OCI-LY1 (cell line): ENCODE data around the gene ABHD17B.

Experiments used
- H2AFZ ChIP-seq: fragments of 200-600 bp; sonication (generic), shearing (Covaris generic); 2 replicates; pipeline ENCODE4 v1.6.0; 2014; ENCODE audit warnings: antibody characterized with exemption, mild to moderate bottlenecking, low read length
- H3F3A ChIP-seq: fragments of 200-600 bp; sonication (generic), shearing (Covaris generic); 2 replicates; pipeline ENCODE4 v1.6.0; 2014; ENCODE audit warnings: mild to moderate bottlenecking, antibody characterized with exemption, low read length, moderate library complexity; ENCODE audit not compliant: insufficient read depth
- H3K27ac ChIP-seq: fragments of 200-600 bp; sonication (generic); 2 replicates; pipeline ENCODE4 v1.5.1; 2014; ENCODE audit warnings: low read length, mixed run types, mild to moderate bottlenecking, low read depth; ENCODE audit not compliant: poor library complexity, severe bottlenecking
- H3K27me3 ChIP-seq: fragments of 200-600 bp; sonication (generic); 2 replicates; pipeline ENCODE4 v1.6.0; 2014; ENCODE audit warnings: antibody characterized with exemption, mild to moderate bottlenecking, low read length, moderate library complexity; ENCODE audit not compliant: insufficient read depth
- H3K36me3 ChIP-seq: fragments of 200-600 bp; sonication (generic); 2 replicates; pipeline ENCODE4 v1.6.1; 2014; ENCODE audit warnings: mild to moderate bottlenecking, antibody characterized with exemption, low read length, moderate library complexity, mixed read lengths; ENCODE audit not compliant: insufficient read depth
- H3K4me1 ChIP-seq: fragments of 200-600 bp; sonication (generic); 2 replicates; pipeline ENCODE4 v1.5.1; 2014; ENCODE audit warnings: mild to moderate bottlenecking, low read length, moderate library complexity; ENCODE audit not compliant: insufficient read depth, severe bottlenecking
- H3K4me2 ChIP-seq: fragments of 200-600 bp; sonication (generic), shearing (Covaris generic); 2 replicates; pipeline ENCODE4 v1.6.1; 2014; ENCODE audit warnings: low read length
- H3K4me3 ChIP-seq: fragments of 200-600 bp; sonication (generic); 2 replicates; pipeline ENCODE4 v1.5.1; 2014; ENCODE audit warnings: low read length, low read depth, mild to moderate bottlenecking, mixed read lengths; ENCODE audit not compliant: poor library complexity, severe bottlenecking
- H3K79me2 ChIP-seq: fragments of 200-600 bp; shearing (Covaris generic); 2 replicates; pipeline ENCODE4 v1.6.1; 2016; ENCODE audit warnings: mixed run types, low read length, mixed read lengths; ENCODE audit not compliant: insufficient read depth
- H3K9ac ChIP-seq: fragments of 200-600 bp; sonication (generic), shearing (Covaris generic); 2 replicates; pipeline ENCODE4 v1.6.1; 2014; ENCODE audit warnings: mild to moderate bottlenecking, low read length, mixed read lengths
- H3K9me2 ChIP-seq: fragments of 200-600 bp; sonication (generic), shearing (Covaris generic); 2 replicates; pipeline ENCODE4 v1.6.1; 2014; ENCODE audit warnings: low read depth, mild to moderate bottlenecking, low read length, mixed read lengths
- H3K9me3 ChIP-seq: fragments of 200-600 bp; shearing (Covaris generic); 2 replicates; pipeline ENCODE4 v1.6.1; 2014; ENCODE audit warnings: low read length, mixed read lengths
- H4K20me1 ChIP-seq: fragments of 200-600 bp; sonication (generic), shearing (Covaris generic); 2 replicates; pipeline ENCODE4 v1.6.0; 2016; ENCODE audit warnings: mild to moderate bottlenecking, low read length; ENCODE audit not compliant: insufficient read depth
- CTCF ChIP-seq: fragments of 200-600 bp; sonication (generic), shearing (Covaris generic); IDR thresholded peaks from 2 replicates; pipeline ENCODE4 v1.5.1; 2017; ENCODE audit warnings: mild to moderate bottlenecking, antibody characterized with exemption, low read length, moderate library complexity, mixed read lengths
- EZH2 ChIP-seq: fragments of 200-600 bp; sonication (generic), shearing (Covaris generic); IDR thresholded peaks from 2 replicates; pipeline ENCODE4 v1.8.0; 2017; ENCODE audit warnings: borderline replicate concordance, mixed run types, mild to moderate bottlenecking, antibody characterized with exemption, low read length, moderate library complexity, mixed read lengths

ABHD17B gene

GRCh38 chr9:71911908-71912335 lies 929 bp upstream of the ABHD17B start:
- peak overlapping the region; percentile 80 for H3K4me2 ChIP-seq
- no peak for TF ChIP-seq EZH2
- no peak for TF ChIP-seq CTCF
- peak overlapping the region; percentile 74 for H3K27ac ChIP-seq
- no peaks in the 10 kb centered on the region for H3K9me3 ChIP-seq
- no peaks in the 10 kb centered on the region for H3K27me3 ChIP-seq
- H3K9ac ChIP-seq, result peak overlapping the region; percentile 83
- peak overlapping the region; percentile 83 for H3K4me3 ChIP-seq
- H2AFZ ChIP-seq, result no peak overlapping the region
- H3K9me2 ChIP-seq, result no peaks in the 10 kb centered on the region
- no peaks in the 10 kb centered on the region for H3F3A ChIP-seq
- H3K36me3 ChIP-seq, result no peaks in the 10 kb centered on the region
- H3K4me1 ChIP-seq, result peaks cover 43% of the 10 kb centered on the region
- H3K79me2 ChIP-seq, result peaks cover 82% of the 10 kb centered on the region
- no peaks in the 10 kb centered on the region for H4K20me1 ChIP-seq

GRCh38 chr9:71910650-71911060 lies 338 bp downstream of the ABHD17B start:
- H3K27ac ChIP-seq, result peak overlapping the region; percentile 61
- no peaks in the 10 kb centered on the region for H4K20me1 ChIP-seq
- H3K79me2 ChIP-seq, result peaks cover 83% of the 10 kb centered on the region
- H3K27me3 ChIP-seq, result no peaks in the 10 kb centered on the region
- H3F3A ChIP-seq, result no peaks in the 10 kb centered on the region
- no peak overlapping the region for H2AFZ ChIP-seq
- no peaks in the 10 kb centered on the region for H3K9me3 ChIP-seq
- H3K9me2 ChIP-seq, result no peaks in the 10 kb centered on the region
- H3K9ac ChIP-seq, result peak overlapping the region; percentile 83
- H3K4me3 ChIP-seq, result peak overlapping the region; percentile 83
- no peak for TF ChIP-seq CTCF
- no peak for TF ChIP-seq EZH2
- peaks cover 4% of the 10 kb centered on the region; the same call in 1 of the 2 replicates for H3K36me3 ChIP-seq
- peaks cover 46% of the 10 kb centered on the region for H3K4me1 ChIP-seq
- H3K4me2 ChIP-seq, result peak overlapping the region; percentile 84

DNA sequence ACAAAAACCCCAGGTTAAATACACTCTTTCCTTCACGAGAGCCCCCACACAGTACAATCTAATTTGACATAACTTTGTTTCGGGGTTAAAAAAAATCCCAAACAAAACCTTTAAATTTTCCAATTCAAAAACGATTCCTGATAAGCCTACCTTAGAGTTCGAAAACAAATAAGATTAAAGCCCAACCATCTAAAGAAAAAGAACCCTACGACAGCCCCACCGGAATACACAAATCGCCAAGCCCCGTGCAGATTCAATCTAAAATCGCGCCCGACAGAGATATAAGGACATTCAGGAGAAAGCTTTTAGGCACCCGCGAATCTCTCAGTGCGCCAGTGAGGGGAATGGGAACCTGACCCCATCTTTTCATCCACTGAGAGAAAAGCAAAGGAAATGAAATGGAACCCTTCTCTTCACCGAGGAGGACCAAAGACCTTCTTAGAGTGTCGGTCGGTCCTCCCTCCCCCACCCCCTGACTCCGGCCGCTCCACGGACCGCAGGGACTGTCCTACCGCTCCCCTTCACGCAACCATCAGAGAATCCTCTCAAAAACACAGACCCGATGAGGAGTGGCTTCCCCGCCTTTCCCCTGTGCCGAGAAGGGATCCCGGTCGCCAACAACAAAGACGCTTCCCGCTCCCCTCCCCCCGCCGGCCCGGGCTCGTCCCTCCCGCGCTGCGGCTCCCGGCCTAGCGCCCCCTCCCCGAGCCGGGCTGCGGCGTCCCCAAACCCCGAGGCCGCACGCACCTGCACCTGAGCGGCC lies 925 bp downstream of the ABHD17B start:
- Histone ChIP-seq H3K27ac (peak overlapping the region; percentile 61), H4K20me1 (no peaks in the 10 kb centered on the region), H3K27me3 (no peaks in the 10 kb centered on the region), H3K4me3 (peak overlapping the region; percentile 83), H3K36me3 (peaks cover 4% of the 10 kb centered on the region; the same call in 1 of the 2 replicates), H3K9me3 (no peaks in the 10 kb centered on the region), H3F3A (no peaks in the 10 kb centered on the region), H3K4me1 (peaks cover 46% of the 10 kb centered on the region), H3K4me2 (peak overlapping the region; percentile 84), H3K79me2 (peaks cover 83% of the 10 kb centered on the region), H3K9ac (peak overlapping the region; percentile 83), H3K9me2 (no peaks in the 10 kb centered on the region), H2AFZ (no peak overlapping the region)
- TF ChIP-seq EZH2 (no peak), CTCF (no peak)
